Adipose tissue (tissue), 3 donors: ENCODE measurements around the gene LAMA2. TPM values are rescaled to one million over a fixed set of nuclear protein-coding genes. Genes with fewer than 3 reads are reported as not detected.

Experiments
- H3K27ac ChIP-seq: one replicate; pipeline ENCODE4 v1.5.1; 2013; ENCODE audit warnings: low read depth, low read length
- WGBS, 3 donors: extraction: QIAGEN DNeasy Blood & Tissue Kit; methylation state at CpG; one replicate each; pipeline ENCODE4 v1.1.7; 2013; 5-methylcytosine and 5-hydroxymethylcytosine counted together
- polyA plus RNA-seq, 3 donors: library from polyadenylated mRNA; stranded (reverse); fragments of 200-250 nt; gene quantifications; one replicate each; pipeline ENCODE4 v1.2.3, GENCODE V29; 2013
- donor health status: healthy with polysubstance abuse.
- donor health status: Bipolar disorder and iron deficiency.
- donor health status: healthy.

The LAMA2 gene
- polyA plus RNA-seq, 3 donors, result 9.7 to 36.0 (median 26.0) TPM

GRCh38 chr6:128899341-128900050 is 16.6 kb downstream of the LAMA2 start:
- no peak overlapping the region for H3K27ac ChIP-seq

- H3K27ac ChIP-seq, result no peak overlapping the region
- WGBS, 3 donors, result 77 to 91% (median 89%) methylated on average over 5 of the region's 5 CpGs
Measured at GRCh38 chr6:128903715-128904114, 20.8 kb downstream of the LAMA2 start.

GRCh38 chr6:128914051-128914450 is 31.1 kb downstream of the LAMA2 start:
- WGBS, 3 donors, result 72 to 82% (median 82%) methylated on average over 2 of the region's 2 CpGs
- H3K27ac ChIP-seq, result no peak overlapping the region

GRCh38 chr6:128918886-128919285 is 35.9 kb downstream of the LAMA2 start:
- 66 to 90% (median 67%) methylated on average over 2 of the region's 2 CpGs for WGBS, 3 donors

GRCh38 chr6:128919412-128920180 is 36.7 kb downstream of the LAMA2 start:
- 67 to 81% (median 80%) methylated on average over 2 of the region's 2 CpGs for WGBS, 3 donors
- no peak overlapping the region for H3K27ac ChIP-seq

More at GRCh38 chr6:128918886-128919285, 35.9 kb downstream of the LAMA2 start:
- H3K27ac ChIP-seq, result no peak overlapping the region

GRCh38 chr6:128925765-128926164 is 42.8 kb downstream of the LAMA2 start:
- 78 to 82% (median 82%) methylated on average over 1 of the region's 1 CpG for WGBS, 3 donors
- H3K27ac ChIP-seq, result no peak overlapping the region

- no peak overlapping the region for H3K27ac ChIP-seq
- 32 to 41% (median 40%) methylated on average over 28 to 34 of the region's 34 CpGs for WGBS, 3 donors
Measured at GRCh38 chr6:128929869-128930268, 46.9 kb downstream of the LAMA2 start.

- WGBS, 3 donors, result 57 to 74% (median 68%) methylated on average over 5 of the region's 5 CpGs
- no peak overlapping the region for H3K27ac ChIP-seq
Measured at GRCh38 chr6:128930321-128930720, 47.4 kb downstream of the LAMA2 start.

GRCh38 chr6:128932061-128932460 is 49.1 kb downstream of the LAMA2 start:
- no peak overlapping the region for H3K27ac ChIP-seq
- 38 to 81% (median 79%) methylated on average over 1 of the region's 1 CpG for WGBS, 3 donors

GRCh38 chr6:128950864-128951263 is 67.9 kb downstream of the LAMA2 start:
- WGBS, 3 donors, result 44 to 67% (median 56%) methylated on average over 1 of the region's 1 CpG

GRCh38 chr6:128952902-128953301 is 70.0 kb downstream of the LAMA2 start:
- H3K27ac ChIP-seq, result no peak overlapping the region
- 82 to 92% (median 88%) methylated on average over 3 of the region's 3 CpGs for WGBS, 3 donors

More at GRCh38 chr6:128950864-128951263, 67.9 kb downstream of the LAMA2 start:
- H3K27ac ChIP-seq, result no peak overlapping the region

GRCh38 chr6:128954308-128955043 is 71.5 kb downstream of the LAMA2 start:
- 67 to 79% (median 78%) methylated on average over 1 of the region's 1 CpG for WGBS, 3 donors
- H3K27ac ChIP-seq, result no peak overlapping the region

- no peak overlapping the region for H3K27ac ChIP-seq
- 16 to 53% (median 37%) methylated on average over 2 of the region's 2 CpGs for WGBS, 3 donors
Measured at GRCh38 chr6:128963561-128963960, 80.6 kb downstream of the LAMA2 start.

GRCh38 chr6:128964233-128964755 is 81.4 kb downstream of the LAMA2 start:
- WGBS, 3 donors, result 39 to 81% (median 69%) methylated on average over 1 of the region's 1 CpG
- H3K27ac ChIP-seq, result no peak overlapping the region

- H3K27ac ChIP-seq, result no peak overlapping the region
Measured at GRCh38 chr6:128964771-128965170, 81.8 kb downstream of the LAMA2 start.

- 88 to 98% (median 90%) methylated on average over 1 of the region's 1 CpG for WGBS, 3 donors
- no peak overlapping the region for H3K27ac ChIP-seq
Measured at GRCh38 chr6:128966934-128967333, 84.0 kb downstream of the LAMA2 start.

GRCh38 chr6:128979071-128979470 is 96.1 kb downstream of the LAMA2 start:
- no peak overlapping the region for H3K27ac ChIP-seq
- WGBS, 3 donors, result 48 to 56% (median 56%) methylated on average over 2 of the region's 2 CpGs

- H3K27ac ChIP-seq, result no peak overlapping the region
- WGBS, 3 donors, result 63 to 81% (median 78%) methylated on average over 3 of the region's 3 CpGs
Measured at GRCh38 chr6:128981716-128982115, 98.8 kb downstream of the LAMA2 start.

- WGBS, 3 donors, result 63 to 94% (median 78%) methylated on average over 3 of the region's 3 CpGs
- no peak overlapping the region for H3K27ac ChIP-seq
Measured at GRCh38 chr6:128990360-128990759, 107.4 kb downstream of the LAMA2 start.
